GM12892 (cell line): ENCODE measurements around the gene FBXL13.
"Not testable (repeated sequence)": the region's sequence is repeated elsewhere in the genome, so short reads cannot be mapped to it uniquely, and the experiment has no call there.

Experiments used
- POLR2AphosphoS5 ChIP-seq: IDR thresholded peaks from 2 replicates; pipeline ENCODE4 v1.6.1; 2011; ENCODE audit warnings: low read depth, low read length, control low read depth
- TAF1 ChIP-seq: IDR thresholded peaks from 2 replicates; pipeline ENCODE4 v1.6.1; 2011; ENCODE audit warnings: low read depth, mild to moderate bottlenecking, control low read depth, low read length, borderline replicate concordance

DNA sequence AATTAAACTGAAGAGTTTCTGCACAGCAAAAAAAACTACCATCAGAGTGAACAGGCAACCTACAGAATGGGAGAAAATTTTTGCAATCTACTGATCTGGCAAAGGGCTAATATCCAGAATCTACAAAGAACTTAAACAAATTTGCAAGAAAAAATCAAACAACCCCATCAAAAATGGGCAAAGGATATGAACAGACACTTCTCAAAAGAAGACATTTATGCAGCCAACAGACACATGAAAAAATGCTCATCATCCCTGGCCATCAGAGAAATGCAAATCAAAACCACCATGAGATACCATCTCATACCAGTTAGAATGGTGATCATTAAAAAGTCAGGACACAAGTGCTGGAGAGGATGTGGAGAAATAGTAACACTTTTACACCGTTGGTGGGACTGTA lies 53.1 kb downstream of the FBXL13 start:
- not testable (repeated sequence) for TF ChIP-seq TAF1, POLR2AphosphoS5
